Hematopoietic multipotent progenitor cell treated with erythropoietin and hydrocortisone succinate and interleukin-3 and kit ligand, for 4 days (in vitro differentiated cells): ENCODE results near the gene LZTFL1.

Experiments used
- DNase-seq: peaks from one replicate; pipeline ENCODE4 v3.0.0-alpha.2; 2015

LZTFL1 gene

GRCh38 chr3:45841757-45842491, at the start of gene LZTFL1:
TSS of gene LZTFL1 (minus strand) at chr3:45842119. CDS start at chr3:45841991, 128 bp downstream.
- DNase-seq: peak; percentile 99

GRCh38 chr3:45890405-45890804, 48.5 kb upstream of the LZTFL1 start:
- peak; percentile 53 for DNase-seq

- no peak for DNase-seq
Observed at GRCh38 chr3:45889337-45889736, 47.4 kb upstream of the LZTFL1 start.

GRCh38 chr3:45887759-45888511, 46.0 kb upstream of the LZTFL1 start:
- no peak for DNase-seq

GRCh38 chr3:45887285-45887684, 45.4 kb upstream of the LZTFL1 start:
- DNase-seq: no peak

GRCh38 chr3:45885979-45886705, 44.2 kb upstream of the LZTFL1 start, which contains the start of gene CCR9:
TSS of gene CCR9 (plus strand) at chr3:45886543. CDS start at chr3:45894934, 8,391 bp downstream.
- DNase-seq: no peak

GRCh38 chr3:45884368-45885201, 42.7 kb upstream of the LZTFL1 start:
- DNase-seq: no peak

GRCh38 chr3:45881078-45882022, 39.4 kb upstream of the LZTFL1 start:
- DNase-seq: peak; percentile 22

GRCh38 chr3:45880725-45881077, 38.8 kb upstream of the LZTFL1 start:
- no peak for DNase-seq

GRCh38 chr3:45878124-45878523, 36.2 kb upstream of the LZTFL1 start:
- no peak for DNase-seq

- DNase-seq: peak; percentile 34
Observed at GRCh38 chr3:45874677-45875346, 32.9 kb upstream of the LZTFL1 start.

GRCh38 chr3:45873638-45874037, 31.7 kb upstream of the LZTFL1 start:
- DNase-seq: no peak

- DNase-seq: no peak
Observed at GRCh38 chr3:45873036-45873435, 31.1 kb upstream of the LZTFL1 start.

GRCh38 chr3:45872569-45872968, 30.6 kb upstream of the LZTFL1 start:
- DNase-seq: peak; percentile 61

GRCh38 chr3:45871780-45872179, 29.9 kb upstream of the LZTFL1 start:
- no peak for DNase-seq

- peak; percentile 75 for DNase-seq
Observed at GRCh38 chr3:45870099-45870498, 28.2 kb upstream of the LZTFL1 start.

- no peak for DNase-seq
Observed at GRCh38 chr3:45869638-45870037, 27.7 kb upstream of the LZTFL1 start.

- DNase-seq: no peak
Observed at GRCh38 chr3:45868650-45869049, 26.7 kb upstream of the LZTFL1 start.

- DNase-seq: peak; percentile 12
Observed at GRCh38 chr3:45868213-45868612, 26.3 kb upstream of the LZTFL1 start.

GRCh38 chr3:45865563-45865962, 23.6 kb upstream of the LZTFL1 start:
- no peak for DNase-seq
